K562 (cell line): ENCODE data around the gene USB1. TPM values are rescaled to one million over a fixed set of nuclear protein-coding genes. Genes with fewer than 3 reads are reported as not detected.
A peak's percentile ranks its signal among the peaks of the same experiment; 100 is the strongest.

Experiments
- ATAC-seq: fragments of 200-7000 bp; cut with Tn5 transposase; 3 replicates; pipeline ENCODE4 v1.9.1; 2020; ENCODE audit warnings: moderate library complexity
- BruUV-seq: library from RNA; stranded (reverse); fragments of 400-500 nt; replicated peaks from 2 replicates; lab custom pipeline; 2021; lab: Mats Ljungman, UMichigan
- CTCF ChIA-PET: fragments of 300-600 bp; formaldehyde crosslinking; extraction: SDS; loops from one replicate; lab custom pipeline; 2021; ENCODE audit warnings: low intra/inter-chr PET ratio; lab: Yijun Ruan, JAX
- POLR2A ChIA-PET: fragments of 300-600, 350-650 bp; sonication (Branson Sonifier 250); formaldehyde crosslinking; extraction: SDS; loops from one replicate; lab custom pipeline; 2021; ENCODE audit warnings: antibody characterized with exemption, inconsistent platforms; lab: Yijun Ruan, JAX
- DNase-seq, 4 experiments: peaks; one replicate each; pipeline versions ENCODE4 v3.0.0 to v3.0.0-alpha.2; 2011 to 2018; ENCODE audit warnings: low spot score in 3 of 4, mixed read lengths in 3 of 4; ENCODE audit errors: extremely low read depth in 1 of 4
- FAIRE-seq: peaks from 2 replicates; lab custom pipeline; 2011; peaks lifted over from hg19 to GRCh38; lab: Jason Lieb, UNC
- H2AFZ ChIP-seq: 2 replicates; pipeline ENCODE4 v1.6.0; 2011; ENCODE audit warnings: low read depth, low read length, control low read depth, inconsistent platforms
- H3K27ac ChIP-seq: fragments of 200-600 bp; 3 replicates; pipeline ENCODE4 v1.8.0; 2011; ENCODE audit warnings: low read depth, mild to moderate bottlenecking, control low read depth, inconsistent platforms, low read length, moderate library complexity, mixed read lengths; ENCODE audit errors: extremely low read depth
- H3K27me3 ChIP-seq, 2 experiments: fragments of 300-600 bp in 1 of 2; 2 replicates in 1 of 2; 3 replicates in 1 of 2; pipeline versions ENCODE4 v1.6.0 to v1.8.0; 2011; ENCODE audit warnings: inconsistent platforms in 2 of 2, low read length in 2 of 2, mild to moderate bottlenecking in 1 of 2, mixed read lengths in 1 of 2, moderate library complexity in 1 of 2; ENCODE audit not compliant: control insufficient read depth in 2 of 2, insufficient read depth in 2 of 2
- H3K36me3 ChIP-seq: fragments of 300-600 bp; 3 replicates; pipeline ENCODE4 v1.8.0; 2011; ENCODE audit warnings: mild to moderate bottlenecking, low read length, inconsistent platforms; ENCODE audit not compliant: control insufficient read depth, insufficient read depth
- H3K4me1 ChIP-seq, 2 experiments: fragments of 200-600 bp in 1 of 2; replicated peaks in 1 of 2; 2 replicates in 1 of 2; 3 replicates in 1 of 2; pipeline versions ENCODE4 v1.5.1 to v1.8.0; 2011; ENCODE audit warnings: inconsistent platforms in 2 of 2, low read length in 2 of 2, mild to moderate bottlenecking in 1 of 2, mixed read lengths in 1 of 2, moderate library complexity in 1 of 2; ENCODE audit not compliant: control insufficient read depth in 2 of 2, insufficient read depth in 2 of 2
- H3K4me2 ChIP-seq: 2 replicates; pipeline ENCODE4 v1.6.1; 2011; ENCODE audit warnings: low read length, control low read depth, inconsistent platforms, mixed read lengths; ENCODE audit not compliant: insufficient read depth
- H3K4me3 ChIP-seq: fragments of 200-600 bp; sonication (generic), shearing (Covaris generic); 2 replicates; pipeline ENCODE4 v1.5.1; 2016; ENCODE audit warnings: control low read depth, inconsistent platforms
- H3K79me2 ChIP-seq: fragments of 200-600 bp; 3 replicates; pipeline ENCODE4 v1.8.0; 2011; ENCODE audit warnings: low read length, inconsistent platforms; ENCODE audit not compliant: control insufficient read depth, insufficient read depth
- H3K9ac ChIP-seq, 2 experiments: 2 replicates each; pipeline versions ENCODE4 v1.6.0 to v1.6.1; 2011; ENCODE audit warnings: low read depth in 2 of 2, low read length in 2 of 2, control low read depth in 1 of 2, inconsistent platforms in 1 of 2, mild to moderate bottlenecking in 1 of 2, mixed read lengths in 1 of 2; ENCODE audit not compliant: insufficient read depth in 1 of 2
- H3K9me1 ChIP-seq: one replicate; pipeline ENCODE4 v1.6.0; 2011; ENCODE audit warnings: inconsistent platforms, mild to moderate bottlenecking, low read length, moderate library complexity; ENCODE audit not compliant: control insufficient read depth, insufficient read depth
- H3K9me3 ChIP-seq: replicated peaks from 2 replicates; pipeline ENCODE4 v1.5.1; 2011; ENCODE audit warnings: low read depth, low read length, inconsistent platforms; ENCODE audit not compliant: control insufficient read depth, insufficient read depth
- H4K20me1 ChIP-seq: replicated peaks from 2 replicates; pipeline ENCODE4 v1.6.1; 2011; ENCODE audit warnings: low read length, inconsistent platforms, mixed read lengths; ENCODE audit not compliant: control insufficient read depth, insufficient read depth
- CC2D1A ChIP-seq: fragments of 450-650 bp; IDR thresholded peaks from 2 replicates; pipeline ENCODE4 v1.6.1; 2017; ENCODE audit warnings: mild to moderate bottlenecking
- CTCF ChIP-seq, 3 experiments: IDR thresholded peaks in 2 of 3; conservative IDR thresholded peaks in 1 of 3; 2 replicates each; pipeline ENCODE4 v1.5.1; 2011 to 2012; ENCODE audit warnings: low read length in 3 of 3, mild to moderate bottlenecking in 3 of 3, control low read depth in 2 of 3, improper control_type of control experiment in 1 of 3, inconsistent platforms in 1 of 3, low read depth in 1 of 3, mixed read lengths in 1 of 3, moderate library complexity in 1 of 3; ENCODE audit not compliant: insufficient read depth in 2 of 3
- EGR1 ChIP-seq: fragments of 450-650 bp; conservative IDR thresholded peaks from 2 replicates; pipeline ENCODE4 v1.6.1; 2017; ENCODE audit warnings: mild to moderate bottlenecking
- GABPB2 ChIP-seq: fragments of 250-450 bp; sonication (Bioruptor Pico); conservative IDR thresholded peaks from 2 replicates; pipeline ENCODE4 v1.5.1; 2021; ENCODE audit warnings: mild to moderate bottlenecking
- RBM25 ChIP-seq: fragments of 200-400 bp; formaldehyde crosslinking; IDR thresholded peaks from 2 replicates; pipeline ENCODE4 v1.6.1; 2018; ENCODE audit warnings: low read length, low read depth, moderate library complexity; ENCODE audit not compliant: severe bottlenecking
- SMAD1 ChIP-seq: fragments of 150-350 bp; IDR thresholded peaks from 2 replicates; pipeline ENCODE4 v1.6.1; 2014; ENCODE audit warnings: low read length, low read depth; ENCODE audit not compliant: partially characterized antibody
- TBL1XR1 ChIP-seq, 2 experiments: IDR thresholded peaks; 2 replicates each; pipeline ENCODE4 v1.6.1; 2012; ENCODE audit warnings: improper control_type of control experiment in 2 of 2, low read length in 2 of 2, mild to moderate bottlenecking in 1 of 2
- ZFP36 ChIP-seq: fragments of 150-350 bp; IDR thresholded peaks from 2 replicates; pipeline ENCODE4 v1.6.1; 2018; ENCODE audit warnings: low read length, low read depth; ENCODE audit not compliant: partially characterized antibody
- ZNF507 ChIP-seq: conservative IDR thresholded peaks from 2 replicates; pipeline ENCODE4 v1.6.1; 2017; ENCODE audit warnings: missing genetic modification characterization, missing compliant biosample characterization
- WGBS: fragments of 100-300 bp; shearing (Covaris generic); methylation state at CpG from one replicate; pipeline ENCODE4 v1.1.6; 2016; ENCODE audit warnings: low coverage, mixed read lengths; ENCODE audit not compliant: insufficient coverage; ENCODE audit errors: missing lambda C conversion rate; 5-methylcytosine and 5-hydroxymethylcytosine counted together
- in situ Hi-C: fragments of 300-500 bp; cut with MboI; formaldehyde crosslinking; loops from 4 replicates; pipeline ENCODE4 v1.15.0; 2018; ENCODE audit warnings: inconsistent platforms, mixed read lengths
- intact Hi-C: fragments of 100-400 bp; cut with micrococcal nuclease; formaldehyde crosslinking; loops from 2 replicates; pipeline ENCODE4 v1.14.2; 2022
- polyA plus RNA-seq, 8 experiments: library from polyadenylated mRNA; depleted of rRNA in 4 of 8; stranded (reverse) in 5 of 8; unstranded in 3 of 8; fragments of >200 nt; fragmentation: Nextera tagmentation in 2 of 8; fragmentation: Illumina TruSeq in 1 of 8; extraction: Ambion mirVana in 2 of 8; extraction: Trizol in 1 of 8; gene quantifications; 2 replicates each; pipeline versions ENCODE4 v1.2.1 to v1.2.3, GENCODE V29; 2011 to 2014; ENCODE audit warnings: inconsistent platforms in 1 of 8, missing spikeins in 1 of 8
- total RNA-seq, 7 experiments: library from RNA; depleted of rRNA in 6 of 7; stranded (reverse); fragments of >200 nt in 6 of 7; fragmentation: Illumina TruSeq in 2 of 7; extraction: Trizol in 2 of 7; gene quantifications; 2 replicates each; pipeline versions ENCODE4 v1.2.1 to v1.2.3, GENCODE V29; 2011 to 2021; ENCODE audit warnings: low replicate concordance in 1 of 7

Gene USB1
- total and polyA plus RNA-seq, 9 of the 15 experiments (the other 6 are each of a cell fraction or from before 2014, with no cell fraction given): 11.6 to 73.6 (median 19.4) TPM

- POLR2A ChIA-PET: interaction anchor here (0.7 to 2.8 kb wide), 4 partner anchors 16 to 51 kb away, joined by 3 to 18 read pairs (median 4); a partner anchor contains a TSS
- Histone ChIP-seq H3K9me1 (no peaks in the 10 kb centered on the region), H3K4me3 (no peak overlapping the region), H3K9ac (peak overlapping the region in 1 of 2 experiments; percentile 31; a peak in 1 of 4 replicates), H3K9me3 (no peaks in the 10 kb centered on the region), H3K27me3 (no peaks in the 10 kb centered on the region; a peak in 1 of 5 replicates), H4K20me1 (no peaks in the 10 kb centered on the region), H3K4me2 (no peak overlapping the region), H2AFZ (peak overlapping the region; percentile 27; the same call in 1 of the 2 replicates), H3K79me2 (no peaks in the 10 kb centered on the region), H3K4me1 (peaks cover 0 to 23% of the 10 kb centered on the region in 2 experiments; a peak in 3 of 5 replicates), H3K36me3 (no peaks in the 10 kb centered on the region), H3K27ac (no peak overlapping the region)
- ATAC-seq: peak; percentile 69
- peak; percentile 51 for FAIRE-seq
- WGBS: 25% methylated on average over 8 of the region's 8 CpGs
- BruUV-seq: no TSS peak
- CTCF ChIA-PET: no interaction called here
- in situ Hi-C loops: no loop called here
- DNase-seq: peak in 3 of 4 experiments; percentile 32 to 51 (median 47)
- TF ChIP-seq TBL1XR1 (IDR thresholded peaks at IDR 0.05; ENCODE audit: low read length in 2 of 2) (no peak), ZFP36 (peak; percentile 93), SMAD1 (no peak), RBM25 (peak; percentile 54), CC2D1A (no peak), ZNF507 (tag) (no peak), GABPB2 (no peak), EGR1 (peak; percentile 67; the same call in 1 of the 2 replicates), CTCF (IDR thresholded peaks at IDR 0.05 in 2 of 3, conservative IDR thresholded peaks at IDR 0.05 in 1 of 3; ENCODE audit: insufficient read depth in 2 of 3, low read depth in 1 of 3, low read length in 3 of 3) (peak; percentile 21 to 47 (median 38); a peak in 3 of 6 replicates)
- TF ChIP-seq, all 486 proteins: peak for 4
- intact Hi-C loops: no loop called here
These were observed 43.4 kb upstream of the USB1 start for GRCh38 chr16:57957673-57958392.
